Common myeloid progenitor, CD34-positive (primary cell): ENCODE results near the gene ZNF213.
A peak's percentile ranks its signal among the peaks of the same experiment; 100 is the strongest.

Source experiments
- CTCF ChIA-PET: fragments of 350-600 bp; sonication (Branson Sonifier 250); formaldehyde crosslinking; loops from one replicate; lab custom pipeline; 2021; ENCODE audit warnings: antibody characterized with exemption; lab: Charles Lee
- POLR2A ChIA-PET: fragments of 350-600 bp; sonication (Branson Sonifier 250); formaldehyde crosslinking; loops from one replicate; lab custom pipeline; 2021; ENCODE audit warnings: antibody characterized with exemption; lab: Charles Lee
- DNase-seq, 3 donors: peaks; one replicate each; pipeline versions ENCODE4 v3.0.0 to v3.0.0-alpha.2; 2013
- H3K27ac ChIP-seq, 2 experiments: 1 replicate in 1 of 2; 2 replicates in 1 of 2; pipeline ENCODE4 v1.7.0; 2013; ENCODE audit warnings: inconsistent platforms in 2 of 2, low read length in 2 of 2, mild to moderate bottlenecking in 2 of 2, low read depth in 1 of 2, moderate library complexity in 1 of 2; ENCODE audit not compliant: severe bottlenecking in 2 of 2, insufficient read depth in 1 of 2, poor library complexity in 1 of 2
- H3K27me3 ChIP-seq, 5 experiments: replicated peaks in 2 of 5; 1 replicate in 3 of 5; 2 replicates in 2 of 5; pipeline versions ENCODE4 v1.6.1 to v1.7.0; 2013; ENCODE audit warnings: low read length in 4 of 5, mild to moderate bottlenecking in 2 of 5, moderate library complexity in 2 of 5, inconsistent platforms in 1 of 5; ENCODE audit not compliant: insufficient read depth in 5 of 5, control insufficient read depth in 4 of 5
- H3K36me3 ChIP-seq, 4 experiments: 1 replicate in 2 of 4; 2 replicates in 2 of 4; pipeline versions ENCODE4 v1.6.1 to v1.7.0; 2013; ENCODE audit warnings: low read length in 3 of 4, control low read depth in 1 of 4, mild to moderate bottlenecking in 1 of 4; ENCODE audit not compliant: control insufficient read depth in 4 of 4, insufficient read depth in 4 of 4
- H3K4me1 ChIP-seq, 4 experiments: 1 replicate in 3 of 4; 2 replicates in 1 of 4; pipeline versions ENCODE4 v1.6.1 to v1.7.1; 2013; ENCODE audit warnings: low read length in 3 of 4, mild to moderate bottlenecking in 3 of 4, control low read depth in 1 of 4, inconsistent platforms in 1 of 4, moderate library complexity in 1 of 4; ENCODE audit not compliant: control insufficient read depth in 4 of 4, insufficient read depth in 4 of 4; ENCODE audit errors: control extremely low read depth in 1 of 4
- H3K4me3 ChIP-seq, 7 experiments: 1 replicate in 4 of 7; 2 replicates in 3 of 7; pipeline versions ENCODE4 v1.5.1 to v1.7.0; 2013; ENCODE audit warnings: mild to moderate bottlenecking in 7 of 7, low read length in 6 of 7, moderate library complexity in 6 of 7, inconsistent platforms in 2 of 7, low read depth in 2 of 7, control low read depth in 1 of 7; ENCODE audit not compliant: insufficient read depth in 4 of 7, control insufficient read depth in 1 of 7; ENCODE audit errors: extremely low read depth in 1 of 7
- H3K9me3 ChIP-seq, 5 experiments: 1 replicate in 4 of 5; 2 replicates in 1 of 5; pipeline versions ENCODE4 v1.6.1 to v1.7.1; 2013; ENCODE audit warnings: low read length in 4 of 5, mild to moderate bottlenecking in 2 of 5, inconsistent platforms in 1 of 5, low read depth in 1 of 5, moderate library complexity in 1 of 5; ENCODE audit not compliant: control insufficient read depth in 4 of 5, insufficient read depth in 2 of 5; ENCODE audit errors: control extremely low read depth in 1 of 5
- WGBS: methylation state at CpG from one replicate; pipeline ENCODE4 v1.1.5; 2013; ENCODE audit not compliant: insufficient coverage; 5-methylcytosine and 5-hydroxymethylcytosine counted together

ZNF213 gene

GRCh38 chr16:3183445-3184139, 48.8 kb downstream of the ZNF213 start:
- WGBS: 4% methylated on average over 31 of the region's 42 CpGs
- peaks cover 7 to 98% (median 38%) of the 10 kb centered on the region in 5 experiments for H3K27me3 ChIP-seq
- no peaks in the 10 kb centered on the region for H3K36me3 ChIP-seq
- ChIA-PET CTCF (interaction anchor here (0.6 to 2.1 kb wide), 2 partner anchors 18 to 125 kb away, joined by 3 to 7 read pairs; no protein-coding TSS in a partner anchor), POLR2A (interaction anchor here (0.6 kb wide), 1 partner anchor 59 kb away, joined by 3 read pairs; no protein-coding TSS in a partner anchor)
- no peak overlapping the region for H3K27ac ChIP-seq
- peak overlapping the region in 6 of 7 experiments; percentile 23 to 66 (median 52) for H3K4me3 ChIP-seq
- peaks cover 0 to 22% (median 21%) of the 10 kb centered on the region in 4 experiments for H3K4me1 ChIP-seq
- no peaks in the 10 kb centered on the region for H3K9me3 ChIP-seq
- no peak for DNase-seq

GRCh38 chr16:3186946-3187690, 52.3 kb downstream of the ZNF213 start:
- no peaks in the 10 kb centered on the region for H3K36me3 ChIP-seq
- DNase-seq: no peak
- WGBS: 82% methylated on average over 16 of the region's 23 CpGs
- POLR2A ChIA-PET: no interaction called here
- H3K27ac ChIP-seq: no peak overlapping the region
- peaks cover 0 to 6% (median 0%) of the 10 kb centered on the region in 5 experiments for H3K9me3 ChIP-seq
- peaks cover 0 to 49% (median 32%) of the 10 kb centered on the region in 4 experiments for H3K4me1 ChIP-seq
- CTCF ChIA-PET: interaction anchor here (1.2 kb wide), 1 partner anchor 15 kb away, joined by 3 read pairs; no protein-coding TSS in a partner anchor
- peaks cover 0 to 98% (median 60%) of the 10 kb centered on the region in 5 experiments for H3K27me3 ChIP-seq
- H3K4me3 ChIP-seq: no peak overlapping the region

- Histone ChIP-seq H3K4me1 (peaks cover 0 to 41% (median 25%) of the 10 kb centered on the region in 4 experiments), H3K27me3 (peaks cover 0 to 98% (median 60%) of the 10 kb centered on the region in 5 experiments)
Measured at GRCh38 chr16:3187798-3188674, 53.2 kb downstream of the ZNF213 start, which contains the start of gene OR1F1. Gene OR1F1, plus strand, starts transcription at chr16:3188204.

GRCh38 chr16:3188675-3188924, 53.8 kb downstream of the ZNF213 start:
- H3K27ac ChIP-seq: no peak overlapping the region
- H3K4me1 ChIP-seq: peaks cover 0 to 36% (median 19%) of the 10 kb centered on the region in 4 experiments
- H3K4me3 ChIP-seq: peak overlapping the region in 5 of 7 experiments; percentile 15 to 64 (median 48)
- no peak for DNase-seq
- no peaks in the 10 kb centered on the region for H3K36me3 ChIP-seq
- ChIA-PET CTCF (interaction anchor here (1.3 kb wide), 1 partner anchor 13 kb away, joined by 3 read pairs; no protein-coding TSS in a partner anchor), POLR2A (interaction anchor here (0.7 kb wide), 1 partner anchor 28 kb away, joined by 3 read pairs; no protein-coding TSS in a partner anchor)
- 2% methylated on average over 12 of the region's 13 CpGs for WGBS
- H3K9me3 ChIP-seq: peaks cover 0 to 18% (median 12%) of the 10 kb centered on the region in 5 experiments
- peaks cover 0 to 98% (median 59%) of the 10 kb centered on the region in 5 experiments for H3K27me3 ChIP-seq

More at GRCh38 chr16:3187798-3188674, 53.2 kb downstream of the ZNF213 start, which contains the start of gene OR1F1:
- Histone ChIP-seq H3K27ac (no peak within 1 kb of the TSS), H3K9me3 (peaks cover 0 to 13% (median 7%) of the 10 kb centered on the region in 5 experiments), H3K36me3 (no peaks in the 10 kb centered on the region), H3K4me3 (peak within 1 kb of the TSS in 5 of 7 experiments; percentile 15 to 64 (median 48))
- ChIA-PET POLR2A (interaction anchor here (0.7 kb wide), 1 partner anchor 27 kb away, joined by 3 read pairs; no protein-coding TSS in a partner anchor), CTCF (interaction anchor here (1.2 to 1.3 kb wide), 2 partner anchors 13 to 16 kb away, joined by 3 read pairs; no protein-coding TSS in a partner anchor)
- DNase-seq: peak; percentile 42 to 73 (median 62)
- 2% methylated on average over 22 of the region's 51 CpGs for WGBS

GRCh38 chr16:3188925-3189825, 54.3 kb downstream of the ZNF213 start:
- Histone ChIP-seq H3K27ac (no peak overlapping the region), H3K9me3 (peaks cover 0 to 22% (median 13%) of the 10 kb centered on the region in 5 experiments), H3K36me3 (no peaks in the 10 kb centered on the region), H3K4me3 (peak overlapping the region in 4 of 7 experiments; percentile 43 to 64 (median 55)), H3K4me1 (peaks cover 0 to 33% (median 16%) of the 10 kb centered on the region in 4 experiments), H3K27me3 (peaks cover 2 to 98% (median 57%) of the 10 kb centered on the region in 5 experiments)
- CTCF ChIA-PET: interaction anchor here (1.3 kb wide), 1 partner anchor 12 kb away, joined by 3 read pairs; no protein-coding TSS in a partner anchor
- DNase-seq: peak in 1 of 3 donors; percentile 39
- 3% methylated on average over 59 of the region's 61 CpGs for WGBS
- POLR2A ChIA-PET: interaction anchor here (0.7 kb wide), 1 partner anchor 28 kb away, joined by 3 read pairs; no protein-coding TSS in a partner anchor
